SU-DHL-6 (cell line): Measurements from ENCODE around the gene PMF1.

Source experiments
- H2AFZ ChIP-seq: fragments of 200-600 bp; sonication (generic); 2 replicates; pipeline ENCODE4 v1.6.1; 2014; ENCODE audit warnings: low read depth, mild to moderate bottlenecking, moderate library complexity, mixed read lengths, antibody characterized with exemption, low read length; ENCODE audit not compliant: severe bottlenecking
- H3F3A ChIP-seq: fragments of 200-600 bp; shearing (Covaris generic); 2 replicates; pipeline ENCODE4 v1.6.0; 2016; ENCODE audit warnings: antibody characterized with exemption, mild to moderate bottlenecking; ENCODE audit not compliant: insufficient read depth
- H3K27ac ChIP-seq: fragments of 200-600 bp; sonication (generic); 2 replicates; pipeline ENCODE4 v1.5.1; 2016; ENCODE audit warnings: low read depth, mild to moderate bottlenecking, low read length, moderate library complexity, mixed read lengths
- H3K27me3 ChIP-seq: fragments of 200-600 bp; sonication (generic), shearing (Covaris generic); 2 replicates; pipeline ENCODE4 v1.6.0; 2014; ENCODE audit warnings: mild to moderate bottlenecking, low read length
- H3K36me3 ChIP-seq: fragments of 200-600 bp; sonication (generic); 2 replicates; pipeline ENCODE4 v1.6.1; 2014; ENCODE audit warnings: mild to moderate bottlenecking, low read length, mixed read lengths
- H3K4me2 ChIP-seq: fragments of 300-600, 200-600 bp; shearing (Covaris generic), sonication (generic); 2 replicates; pipeline ENCODE4 v1.6.0; 2014; ENCODE audit warnings: low read length, low read depth, mild to moderate bottlenecking; ENCODE audit not compliant: poor library complexity, severe bottlenecking
- H3K4me3 ChIP-seq: fragments of 200-600 bp; sonication (generic); 2 replicates; pipeline ENCODE4 v1.5.1; 2014; ENCODE audit warnings: antibody characterized with exemption, low read length, mild to moderate bottlenecking, mixed read lengths; ENCODE audit not compliant: insufficient read depth, poor library complexity, severe bottlenecking
- H3K79me2 ChIP-seq: fragments of 200-600 bp; sonication (generic); 2 replicates; pipeline ENCODE4 v1.6.1; 2014; ENCODE audit warnings: mild to moderate bottlenecking, low read length, moderate library complexity; ENCODE audit not compliant: insufficient read depth
- H3K9ac ChIP-seq: fragments of 200-600 bp; sonication (generic); 2 replicates; pipeline ENCODE4 v1.7.0; 2014; ENCODE audit warnings: mild to moderate bottlenecking, low read length
- H3K9me2 ChIP-seq: fragments of 200-600 bp; sonication (generic); replicated peaks from 2 replicates; pipeline ENCODE4 v1.6.1; 2014; ENCODE audit warnings: low read length; ENCODE audit not compliant: insufficient read depth
- H3K9me3 ChIP-seq: fragments of 200-600 bp; sonication (generic); 2 replicates; pipeline ENCODE4 v1.6.1; 2014; ENCODE audit warnings: low read length, mixed read lengths; ENCODE audit not compliant: insufficient read depth
- H4K20me1 ChIP-seq: fragments of 200-600 bp; sonication (generic); 2 replicates; pipeline ENCODE4 v1.6.1; 2014; ENCODE audit warnings: low read depth, mild to moderate bottlenecking, antibody characterized with exemption, low read length, moderate library complexity, mixed read lengths
- CTCF ChIP-seq: fragments of 200-600 bp; sonication (generic); IDR thresholded peaks from one replicate; pipeline ENCODE4 v1.5.1; 2017; ENCODE audit warnings: antibody characterized with exemption, mild to moderate bottlenecking, low read length, moderate library complexity; ENCODE audit not compliant: insufficient read depth, poor library complexity, severe bottlenecking
- EZH2phosphoT487 ChIP-seq: fragments of 200-600 bp; sonication (generic), shearing (Covaris generic); conservative IDR thresholded peaks from 2 replicates; pipeline ENCODE4 v1.6.1; 2018; ENCODE audit warnings: mild to moderate bottlenecking, antibody characterized with exemption, low read length, moderate library complexity, mixed read lengths

PMF1 gene

GRCh38 chr1:156246241-156246780, 33.5 kb downstream of the PMF1 start:
- no peak overlapping the region for H2AFZ ChIP-seq
- H3K4me3 ChIP-seq = no peak overlapping the region
- TF ChIP-seq EZH2phosphoT487 (no peak), CTCF (no peak)
- no peaks in the 10 kb centered on the region for H3K9me2 ChIP-seq
- no peaks in the 10 kb centered on the region for H3K79me2 ChIP-seq
- no peak overlapping the region for H3K9ac ChIP-seq
- H3K27me3 ChIP-seq = no peaks in the 10 kb centered on the region
- no peak overlapping the region for H3K27ac ChIP-seq
- H3K4me2 ChIP-seq = no peak overlapping the region
- no peaks in the 10 kb centered on the region for H3K9me3 ChIP-seq
- no peaks in the 10 kb centered on the region for H4K20me1 ChIP-seq
- no peaks in the 10 kb centered on the region for H3K36me3 ChIP-seq
- H3F3A ChIP-seq = no peaks in the 10 kb centered on the region

- H3F3A ChIP-seq = no peaks in the 10 kb centered on the region
- no peaks in the 10 kb centered on the region for H4K20me1 ChIP-seq
- no peak overlapping the region for H3K27ac ChIP-seq
- H3K4me3 ChIP-seq = no peak overlapping the region
- H3K36me3 ChIP-seq = no peaks in the 10 kb centered on the region
- H3K27me3 ChIP-seq = no peaks in the 10 kb centered on the region
- H3K79me2 ChIP-seq = no peaks in the 10 kb centered on the region
- H3K9me3 ChIP-seq = no peaks in the 10 kb centered on the region
- TF ChIP-seq EZH2phosphoT487 (no peak), CTCF (no peak)
- H3K4me2 ChIP-seq = no peak overlapping the region
- no peak overlapping the region for H3K9ac ChIP-seq
- no peaks in the 10 kb centered on the region for H3K9me2 ChIP-seq
- H2AFZ ChIP-seq = no peak overlapping the region
Observed at GRCh38 chr1:156246781-156247459, 34.1 kb downstream of the PMF1 start.

- Histone ChIP-seq H3K79me2 (no peaks in the 10 kb centered on the region), H3K9ac (no peak within 1 kb of the TSS), H3F3A (no peaks in the 10 kb centered on the region), H3K4me3 (no peak within 1 kb of the TSS), H4K20me1 (no peaks in the 10 kb centered on the region), H2AFZ (no peak within 1 kb of the TSS), H3K9me3 (no peaks in the 10 kb centered on the region), H3K36me3 (no peaks in the 10 kb centered on the region), H3K4me2 (no peak within 1 kb of the TSS), H3K27ac (no peak within 1 kb of the TSS), H3K9me2 (no peaks in the 10 kb centered on the region), H3K27me3 (no peaks in the 10 kb centered on the region)
- TF ChIP-seq EZH2phosphoT487 (no peak), CTCF (no peak)
Observed at GRCh38 chr1:156247460-156248322, 34.9 kb downstream of the PMF1 start, which contains the start of gene PAQR6. Gene PAQR6, minus strand, starts transcription at chr1:156248056. Its CDS starts 1,325 bp downstream, at chr1:156246731.
